Lower leg skin (tissue), 4 donors: ENCODE results near the gene CEP83. TPM values are rescaled to one million over a fixed set of nuclear protein-coding genes. Genes with fewer than 3 reads are reported as not detected.

ENCODE experiments used
- DNase-seq, 2 donors: peaks; one replicate each; pipeline ENCODE4 v3.0.0-alpha.2; 2019; ENCODE audit warnings: low spot score in 2 of 2
- H3K4me3 ChIP-seq: fragments of 200-600 bp; sonication (generic); 2 replicates; pipeline ENCODE4 v1.5.1; 2017; ENCODE audit warnings: mild to moderate bottlenecking, low read depth; ENCODE audit not compliant: poor library complexity, severe bottlenecking
- POLR2A ChIP-seq, 2 donors: fragments of 450-650 bp; IDR thresholded peaks; one replicate each; pipeline ENCODE4 v1.6.1; 2016 to 2017; ENCODE audit warnings: antibody characterized with exemption in 2 of 2, mild to moderate bottlenecking in 1 of 2, moderate library complexity in 1 of 2
- WGBS, 2 donors: methylation state at CpG; one replicate each; pipeline ENCODE4 v1.1.5; 2018; 5-methylcytosine and 5-hydroxymethylcytosine counted together
- intact Hi-C: fragments of 100-400 bp; cut with DNase I; formaldehyde crosslinking; loops from one replicate; pipeline ENCODE4 v1.15.0; 2023; ENCODE audit warnings: low total_unique reads
- total RNA-seq, 4 donors: library from RNA; depleted of rRNA; stranded (reverse); fragments of >200 nt; gene quantifications; one replicate each; pipeline ENCODE4 v1.1.0, GENCODE V29; 2016
- TF ChIP-seq, protein P1 (sequence below), 3 donors: fragments of 450-650 bp; IDR thresholded peaks; one replicate each; pipeline ENCODE4 v1.5.1; 2016; ENCODE audit warnings: antibody characterized with exemption in 3 of 3, mild to moderate bottlenecking in 3 of 3, moderate library complexity in 2 of 3

CEP83 gene
- total RNA-seq, 4 donors from 2014 or later, result 2.8 to 7.9 (median 6.5) TPM

DNA sequence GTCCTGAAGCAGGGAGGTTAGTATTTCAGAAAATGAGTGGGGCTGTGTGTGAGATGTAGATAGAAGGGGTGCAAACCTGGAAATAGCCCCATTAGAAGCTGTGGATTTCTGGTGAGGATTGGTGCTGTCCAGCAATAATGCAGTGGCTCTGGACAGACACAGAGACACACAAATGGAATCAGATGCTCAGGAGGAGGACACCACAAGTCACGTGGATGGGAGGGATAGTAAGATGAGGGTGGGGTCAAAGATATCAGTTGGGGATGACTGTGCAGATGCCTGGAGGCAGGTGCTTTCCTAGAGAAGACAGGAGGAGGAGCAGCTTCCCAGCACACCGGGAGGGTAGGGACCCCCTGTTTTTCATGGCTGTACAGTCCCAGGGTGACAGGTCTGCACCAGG lies 174.8 kb downstream of the CEP83 start:
- no peak overlapping the region for H3K4me3 ChIP-seq
- WGBS, 2 donors, result 32 to 61% methylated on average over 2 of the region's 2 CpGs
- DNase-seq, result no peak
- intact Hi-C loops, result no loop called here
- no peak for TF ChIP-seq POLR2A (IDR thresholded peaks at IDR 0.05)
- TF ChIP-seq, protein P1, sequence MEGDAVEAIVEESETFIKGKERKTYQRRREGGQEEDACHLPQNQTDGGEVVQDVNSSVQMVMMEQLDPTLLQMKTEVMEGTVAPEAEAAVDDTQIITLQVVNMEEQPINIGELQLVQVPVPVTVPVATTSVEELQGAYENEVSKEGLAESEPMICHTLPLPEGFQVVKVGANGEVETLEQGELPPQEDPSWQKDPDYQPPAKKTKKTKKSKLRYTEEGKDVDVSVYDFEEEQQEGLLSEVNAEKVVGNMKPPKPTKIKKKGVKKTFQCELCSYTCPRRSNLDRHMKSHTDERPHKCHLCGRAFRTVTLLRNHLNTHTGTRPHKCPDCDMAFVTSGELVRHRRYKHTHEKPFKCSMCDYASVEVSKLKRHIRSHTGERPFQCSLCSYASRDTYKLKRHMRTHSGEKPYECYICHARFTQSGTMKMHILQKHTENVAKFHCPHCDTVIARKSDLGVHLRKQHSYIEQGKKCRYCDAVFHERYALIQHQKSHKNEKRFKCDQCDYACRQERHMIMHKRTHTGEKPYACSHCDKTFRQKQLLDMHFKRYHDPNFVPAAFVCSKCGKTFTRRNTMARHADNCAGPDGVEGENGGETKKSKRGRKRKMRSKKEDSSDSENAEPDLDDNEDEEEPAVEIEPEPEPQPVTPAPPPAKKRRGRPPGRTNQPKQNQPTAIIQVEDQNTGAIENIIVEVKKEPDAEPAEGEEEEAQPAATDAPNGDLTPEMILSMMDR (IDR thresholded peaks at IDR 0.05), result no peak

DNA sequence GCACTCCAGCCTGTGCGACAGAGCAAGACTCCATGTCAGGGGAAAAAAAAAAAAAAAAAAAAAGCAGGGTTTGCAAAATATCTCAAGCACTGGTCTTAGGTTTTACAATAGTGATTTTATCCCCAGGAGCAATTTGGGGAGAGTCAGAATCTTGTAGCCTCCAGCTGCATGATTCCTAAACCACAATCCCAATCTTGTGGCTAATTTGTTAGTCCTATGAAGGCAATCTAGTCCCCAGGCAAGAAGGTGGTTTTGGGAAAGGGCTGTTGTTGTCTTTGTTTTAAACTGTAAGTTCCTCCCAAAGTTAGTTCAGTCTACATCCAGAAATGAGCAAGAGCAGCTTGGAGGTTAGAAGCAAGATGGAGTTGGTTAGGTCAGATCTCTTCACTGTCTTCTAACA lies 175.6 kb downstream of the CEP83 start:
- H3K4me3 ChIP-seq, result no peak overlapping the region
- intact Hi-C loops, result no loop called here
- no peak for TF ChIP-seq POLR2A (IDR thresholded peaks at IDR 0.05)
- TF ChIP-seq, protein P1 (IDR thresholded peaks at IDR 0.05), result no peak
- WGBS, 2 donors, result 90 to 95% methylated on average over 1 of the region's 1 CpG
- no peak for DNase-seq

DNA sequence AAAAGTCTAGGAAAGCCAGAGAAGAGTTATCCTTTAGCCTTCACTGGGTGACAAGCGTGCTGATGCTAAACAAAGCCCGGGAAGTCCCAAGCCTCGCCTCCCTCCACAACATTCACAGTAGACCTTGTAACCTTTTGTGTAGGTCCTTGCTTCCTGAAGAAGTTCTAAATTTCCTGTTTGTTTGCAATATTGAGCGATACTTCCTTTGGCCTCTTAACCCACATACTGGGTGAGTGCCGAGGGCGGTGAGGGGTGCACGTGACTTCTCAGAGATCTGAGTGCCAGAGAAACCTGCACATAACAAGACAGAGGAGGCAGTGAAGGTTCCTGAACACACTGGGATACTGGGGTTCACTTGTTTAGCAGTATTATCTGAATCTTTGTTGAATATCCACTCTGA lies 177.0 kb downstream of the CEP83 start:
- 53 to 55% methylated on average over 7 of the region's 7 CpGs for WGBS, 2 donors
- TF ChIP-seq POLR2A (IDR thresholded peaks at IDR 0.05), result no peak
- TF ChIP-seq, protein P1 (IDR thresholded peaks at IDR 0.05), result no peak
- no peak for DNase-seq
- H3K4me3 ChIP-seq, result no peak overlapping the region
- intact Hi-C loops, result no loop called here

DNA sequence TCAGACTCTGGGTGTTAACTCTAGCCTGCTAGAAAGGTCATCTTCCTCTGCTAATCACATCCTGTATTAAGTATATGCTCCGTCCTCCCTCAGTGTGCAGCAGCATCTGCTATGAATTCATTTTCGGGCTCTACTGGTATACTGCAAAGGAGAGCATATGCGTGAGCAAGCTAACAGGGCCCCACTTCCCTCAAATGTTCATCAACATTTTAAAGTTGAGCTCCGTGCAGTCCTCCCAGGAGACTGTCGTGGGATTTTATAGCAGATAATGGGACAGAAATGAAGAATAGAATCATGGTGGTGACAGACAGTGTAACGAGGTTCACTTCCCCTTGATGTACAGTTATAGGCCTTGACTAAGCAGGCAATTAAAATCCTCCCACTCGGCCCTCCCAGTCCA lies 179.6 kb downstream of the CEP83 start:
- no peak for DNase-seq
- TF ChIP-seq POLR2A (IDR thresholded peaks at IDR 0.05), result no peak
- TF ChIP-seq, protein P1 (IDR thresholded peaks at IDR 0.05), result no peak
- intact Hi-C loops, result no loop called here
- WGBS, 2 donors, result 94 to 95% methylated on average over 7 of the region's 7 CpGs
- no peak overlapping the region for H3K4me3 ChIP-seq

DNA sequence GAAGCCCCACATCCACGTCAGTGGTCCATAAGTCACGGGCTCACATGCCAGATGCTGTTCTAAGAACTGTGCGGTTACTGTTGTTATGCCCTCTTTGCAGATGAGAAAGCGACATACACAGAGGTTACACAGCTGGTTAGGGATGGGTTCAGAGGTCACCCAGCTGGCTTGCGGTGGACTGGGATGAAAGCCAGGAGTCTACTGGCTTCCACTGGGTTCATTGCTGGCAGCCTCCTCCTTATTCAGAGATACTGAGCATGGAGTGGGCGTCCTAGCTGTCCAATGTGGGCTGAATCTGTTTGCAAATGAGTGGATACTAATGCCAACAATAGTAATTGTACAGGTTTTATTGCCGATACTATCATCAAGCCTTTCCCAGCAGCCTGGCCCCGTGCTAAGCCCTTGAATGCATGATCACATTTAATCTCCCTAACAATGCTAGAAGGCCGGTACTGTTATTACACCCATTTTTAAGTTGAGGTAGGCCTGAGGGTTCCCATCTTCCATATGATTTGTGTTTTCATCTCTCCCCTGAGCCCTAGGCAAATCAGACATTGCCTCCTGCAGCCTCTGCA lies 182.2 kb downstream of the CEP83 start:
- intact Hi-C loops, result no loop called here
- no peak for DNase-seq

More for the DNA sequence above, 182.2 kb downstream of the CEP83 start:
- 89 to 90% methylated on average over 9 of the region's 9 CpGs for WGBS, 2 donors
- no peak overlapping the region for H3K4me3 ChIP-seq
- TF ChIP-seq POLR2A (IDR thresholded peaks at IDR 0.05), result no peak
- TF ChIP-seq, protein P1 (IDR thresholded peaks at IDR 0.05), result no peak
